Stimulated activated naive CD8-positive, alpha-beta T cell treated with anti-CD3 and anti-CD28 coated beads, Interleukin-15, amount 100 ng/mL, for 72 hours (primary cell): ENCODE data around the gene WDFY2.

Experiments used
- ATAC-seq: fragments of 150-1000 bp; cut with Tn5 transposase; 2 replicates; pipeline ENCODE4 v1.10.0; 2021; ENCODE audit warnings: mild to moderate bottlenecking, moderate library complexity
- DNase-seq, 2 donors: peaks; one replicate each; pipeline ENCODE4 v3.0.0; 2021 to 2022
- H3K27ac Mint-ChIP-seq, 2 donors: one replicate each; pipeline ENCODE4 v1.8.0; 2022; ENCODE audit warnings: mild to moderate bottlenecking in 2 of 2, mixed read lengths in 2 of 2, moderate library complexity in 2 of 2
- H3K27me3 Mint-ChIP-seq: one replicate; pipeline ENCODE4 v1.8.0; 2022; ENCODE audit warnings: mixed read lengths
- H3K4me1 Mint-ChIP-seq: one replicate; pipeline ENCODE4 v1.8.0; 2022; ENCODE audit warnings: mild to moderate bottlenecking, mixed read lengths
- H3K4me3 Mint-ChIP-seq, 2 donors: one replicate each; pipeline ENCODE4 v1.8.0; 2022; ENCODE audit warnings: mild to moderate bottlenecking in 2 of 2, mixed read lengths in 2 of 2, moderate library complexity in 1 of 2
- H3K9me3 Mint-ChIP-seq, 2 donors: one replicate each; pipeline ENCODE4 v1.8.0; 2022; ENCODE audit warnings: mixed read lengths in 2 of 2

WDFY2 gene

GRCh38 chr13:51734786-51735185 is 150.5 kb downstream of the WDFY2 start:
- Mint-ChIP-seq H3K9me3 (no peaks in the 10 kb centered on the region), H3K4me1 (peaks cover 42% of the 10 kb centered on the region), H3K4me3 (no peak overlapping the region), H3K27me3 (no peaks in the 10 kb centered on the region), H3K27ac (no peak overlapping the region)
- ATAC-seq: no peak
- no peak for DNase-seq

- Mint-ChIP-seq H3K4me1 (peaks cover 57% of the 10 kb centered on the region), H3K27me3 (no peaks in the 10 kb centered on the region), H3K27ac (peak overlapping the region; percentile 37 to 92), H3K4me3 (peak overlapping the region; percentile 56 to 63), H3K9me3 (no peaks in the 10 kb centered on the region)
- DNase-seq (peak; percentile 21 to 29), ATAC-seq (peak; percentile 47)
Measured at GRCh38 chr13:51737609-51738008, 153.3 kb downstream of the WDFY2 start.

GRCh38 chr13:51738226-51738905 is 154.1 kb downstream of the WDFY2 start:
- peak overlapping the region; percentile 14 to 29 for H3K4me3 Mint-ChIP-seq
- H3K9me3 Mint-ChIP-seq: no peaks in the 10 kb centered on the region
- H3K4me1 Mint-ChIP-seq: peaks cover 54% of the 10 kb centered on the region
- peak overlapping the region; percentile 82 to 85 for H3K27ac Mint-ChIP-seq
- peak; percentile 100 for ATAC-seq
- H3K27me3 Mint-ChIP-seq: no peaks in the 10 kb centered on the region
- DNase-seq: no peak

- H3K27ac Mint-ChIP-seq: peak overlapping the region; percentile 82 to 85
- H3K4me1 Mint-ChIP-seq: peaks cover 49% of the 10 kb centered on the region
- H3K9me3 Mint-ChIP-seq: no peaks in the 10 kb centered on the region
- H3K4me3 Mint-ChIP-seq: peak overlapping the region; percentile 14 to 29
- H3K27me3 Mint-ChIP-seq: no peaks in the 10 kb centered on the region
- no peak for ATAC-seq
- no peak for DNase-seq
Measured at GRCh38 chr13:51739027-51739764, 154.9 kb downstream of the WDFY2 start.

GRCh38 chr13:51740698-51741097 is 156.4 kb downstream of the WDFY2 start:
- H3K27ac Mint-ChIP-seq: peak overlapping the region in 1 of 2 donors; percentile 87

DNA sequence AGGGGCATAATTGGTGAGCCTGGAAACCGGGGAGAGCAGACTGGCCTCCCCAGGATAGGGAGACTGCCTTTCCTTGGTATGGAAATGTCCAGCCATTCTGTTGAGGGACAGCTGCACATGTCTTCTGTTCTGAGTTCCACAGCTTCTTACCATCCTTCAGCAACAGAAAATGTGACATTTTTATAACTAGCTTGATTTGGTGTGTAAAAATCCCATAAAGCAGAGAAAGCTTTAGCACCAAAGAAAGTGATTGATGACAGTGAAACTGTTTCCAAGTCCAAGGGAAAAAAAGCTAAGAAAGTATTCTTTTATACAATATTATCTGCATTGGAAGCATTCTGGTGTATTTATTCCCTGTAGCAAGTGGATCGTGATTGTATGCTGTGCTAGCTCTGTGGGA is 157.8 kb downstream of the WDFY2 start:
- Mint-ChIP-seq H3K27me3 (no peaks in the 10 kb centered on the region), H3K27ac (no peak overlapping the region), H3K4me1 (peaks cover 39% of the 10 kb centered on the region), H3K9me3 (peaks cover 0 to 4% of the 10 kb centered on the region in 2 donors), H3K4me3 (no peak overlapping the region)
- ATAC-seq (no peak), DNase-seq (no peak)

More at GRCh38 chr13:51740698-51741097, 156.4 kb downstream of the WDFY2 start:
- Mint-ChIP-seq H3K4me3 (no peak overlapping the region), H3K9me3 (peaks cover 0 to 4% of the 10 kb centered on the region in 2 donors), H3K4me1 (peaks cover 42% of the 10 kb centered on the region), H3K27me3 (no peaks in the 10 kb centered on the region)
- DNase-seq: no peak
- ATAC-seq: no peak

GRCh38 chr13:51742611-51743010 is 158.3 kb downstream of the WDFY2 start:
- Mint-ChIP-seq H3K27me3 (no peaks in the 10 kb centered on the region), H3K27ac (no peak overlapping the region), H3K9me3 (peaks cover under 1 to 4% of the 10 kb centered on the region in 2 donors), H3K4me1 (peaks cover 33% of the 10 kb centered on the region), H3K4me3 (no peak overlapping the region)
- ATAC-seq (no peak), DNase-seq (no peak)

- Mint-ChIP-seq H3K4me3 (no peak overlapping the region), H3K27ac (peak overlapping the region in 1 of 2 donors; percentile 19)
- no peak for DNase-seq
Measured at GRCh38 chr13:51745243-51745642, 161.0 kb downstream of the WDFY2 start.

DNA sequence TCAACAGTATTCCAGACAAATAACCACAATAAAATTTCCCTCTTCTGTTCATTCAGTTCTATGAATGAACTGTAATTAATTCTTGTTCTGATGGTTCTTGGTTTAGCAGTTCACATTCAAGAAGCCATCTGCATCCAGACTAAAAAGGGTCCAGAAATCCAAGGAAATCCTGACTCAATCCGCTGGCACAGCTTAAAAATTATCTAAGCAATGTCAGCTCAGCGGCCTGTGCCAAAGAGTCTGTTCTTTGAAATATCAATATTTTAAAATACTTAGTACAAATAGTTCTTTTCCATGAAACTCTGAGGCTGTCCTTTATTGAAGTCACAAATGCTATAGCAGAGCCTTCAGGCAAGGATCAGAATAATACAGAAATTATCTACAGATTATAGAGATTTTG is 162.5 kb downstream of the WDFY2 start:
- no peaks in the 10 kb centered on the region for H3K27me3 Mint-ChIP-seq
- peaks cover 8 to 16% of the 10 kb centered on the region in 2 donors for H3K9me3 Mint-ChIP-seq
- DNase-seq (no peak), ATAC-seq (no peak)
- H3K4me3 Mint-ChIP-seq: no peak overlapping the region
- no peak overlapping the region for H3K27ac Mint-ChIP-seq
- no peaks in the 10 kb centered on the region for H3K4me1 Mint-ChIP-seq

More at GRCh38 chr13:51745243-51745642, 161.0 kb downstream of the WDFY2 start:
- no peak for ATAC-seq
- Mint-ChIP-seq H3K9me3 (peaks cover 8 to 16% of the 10 kb centered on the region in 2 donors), H3K27me3 (no peaks in the 10 kb centered on the region), H3K4me1 (peaks cover 10% of the 10 kb centered on the region)

GRCh38 chr13:51747438-51748434 is 163.5 kb downstream of the WDFY2 start:
- H3K4me1 Mint-ChIP-seq: no peaks in the 10 kb centered on the region
- peak overlapping the region in 1 of 2 donors; percentile 48 for H3K27ac Mint-ChIP-seq
- no peak overlapping the region for H3K4me3 Mint-ChIP-seq

DNA sequence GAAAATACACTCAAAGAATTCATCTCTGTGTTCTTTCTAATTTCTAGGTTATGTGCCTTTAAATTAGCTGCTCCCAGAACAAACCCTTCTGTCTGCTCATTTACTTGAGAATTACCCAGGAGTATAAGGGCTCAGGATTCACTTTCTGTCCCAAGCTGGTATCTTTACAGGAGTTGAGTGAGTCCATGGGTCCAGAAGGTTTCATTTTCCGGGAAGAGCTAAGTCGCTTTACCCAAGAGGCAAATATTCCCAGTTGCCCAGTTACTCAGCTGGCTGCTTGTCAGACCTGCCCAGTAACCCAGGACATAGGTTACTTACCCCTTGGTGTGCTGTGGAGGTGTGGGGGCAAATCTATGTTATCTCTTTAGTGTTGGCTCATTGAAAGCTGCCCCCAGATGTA is 172.4 kb downstream of the WDFY2 start:
- no peak overlapping the region for H3K27ac Mint-ChIP-seq
- ATAC-seq (no peak), DNase-seq (no peak)
- H3K4me1 Mint-ChIP-seq: no peaks in the 10 kb centered on the region
- no peak overlapping the region for H3K4me3 Mint-ChIP-seq
- no peaks in the 10 kb centered on the region for H3K9me3 Mint-ChIP-seq
- H3K27me3 Mint-ChIP-seq: no peaks in the 10 kb centered on the region

More at GRCh38 chr13:51747438-51748434, 163.5 kb downstream of the WDFY2 start:
- ATAC-seq: no peak
- no peak for DNase-seq
- H3K27me3 Mint-ChIP-seq: no peaks in the 10 kb centered on the region
- peaks cover 8 to 16% of the 10 kb centered on the region in 2 donors for H3K9me3 Mint-ChIP-seq

- H3K27ac Mint-ChIP-seq: peak overlapping the region in 1 of 2 donors; percentile 31
- ATAC-seq (no peak), DNase-seq (no peak)
- H3K27me3 Mint-ChIP-seq: no peaks in the 10 kb centered on the region
- H3K9me3 Mint-ChIP-seq: no peaks in the 10 kb centered on the region
- peaks cover 11% of the 10 kb centered on the region for H3K4me1 Mint-ChIP-seq
- H3K4me3 Mint-ChIP-seq: no peak overlapping the region
Measured at GRCh38 chr13:51758691-51759090, 174.4 kb downstream of the WDFY2 start.

- DNase-seq (no peak), ATAC-seq (no peak)
- Mint-ChIP-seq H3K27ac (no peak overlapping the region), H3K4me1 (peaks cover 17% of the 10 kb centered on the region), H3K9me3 (no peaks in the 10 kb centered on the region), H3K27me3 (no peaks in the 10 kb centered on the region), H3K4me3 (no peak overlapping the region)
Measured at GRCh38 chr13:51759240-51759639, 175.0 kb downstream of the WDFY2 start.

DNA sequence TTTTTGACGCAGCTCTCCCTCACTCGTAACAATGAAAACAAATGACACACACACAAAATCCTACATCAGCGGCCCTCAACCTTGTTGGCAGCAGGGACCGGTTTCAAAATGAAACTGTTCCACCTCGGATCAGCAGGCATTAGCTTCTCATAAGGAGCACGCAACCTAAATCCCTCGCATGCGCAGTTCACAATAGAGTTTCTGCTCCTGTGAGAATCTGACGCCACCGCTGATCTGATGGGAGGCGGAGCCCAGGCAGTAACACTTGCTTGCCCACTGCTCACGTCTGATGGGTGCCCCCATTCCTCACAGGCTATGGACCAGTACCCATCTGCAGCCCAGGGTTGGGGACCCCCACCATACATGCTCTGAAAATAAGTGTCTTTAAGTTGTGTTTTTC is 176.3 kb downstream of the WDFY2 start:
- no peaks in the 10 kb centered on the region for H3K9me3 Mint-ChIP-seq
- no peak for DNase-seq
- H3K27me3 Mint-ChIP-seq: no peaks in the 10 kb centered on the region
- ATAC-seq: no peak
- H3K4me3 Mint-ChIP-seq: no peak overlapping the region
- H3K4me1 Mint-ChIP-seq: peaks cover 30% of the 10 kb centered on the region
- peak overlapping the region; percentile 14 to 31 for H3K27ac Mint-ChIP-seq

DNA sequence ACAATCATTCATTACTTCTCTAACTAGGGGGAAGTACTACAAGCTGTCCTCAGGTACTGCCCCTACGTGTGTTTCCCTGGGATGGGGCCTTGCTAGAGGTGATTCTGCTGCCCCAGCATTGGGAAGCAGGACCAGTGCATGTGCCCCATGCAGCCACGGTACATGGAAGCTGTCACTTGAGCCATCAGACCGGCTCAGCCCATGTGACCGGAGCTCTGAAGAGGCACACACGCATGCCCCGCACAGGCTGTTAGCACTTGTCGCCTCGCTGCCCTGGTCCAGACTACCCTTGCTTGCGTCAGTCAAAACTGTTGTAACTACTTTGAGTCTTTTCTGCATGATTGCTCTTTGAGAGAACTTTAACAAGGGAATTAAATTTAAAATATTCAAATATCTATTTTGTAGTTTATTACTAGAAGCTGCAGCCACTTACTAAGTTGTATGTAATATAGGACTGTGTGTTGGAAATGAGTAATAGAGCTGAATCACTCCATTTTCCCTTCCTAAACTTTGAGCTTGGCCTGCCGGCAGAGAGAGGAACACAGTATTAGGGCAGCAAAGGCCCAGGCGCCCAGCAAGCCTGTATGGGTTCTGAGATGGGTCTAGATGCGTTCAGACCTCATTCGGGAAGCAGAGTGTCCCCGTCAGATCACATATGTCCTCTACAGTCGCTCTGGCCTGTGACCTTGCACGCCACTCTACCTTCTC is 177.5 kb downstream of the WDFY2 start:
- ATAC-seq (no peak), DNase-seq (no peak)
- H3K4me1 Mint-ChIP-seq: peaks cover 43% of the 10 kb centered on the region
- no peaks in the 10 kb centered on the region for H3K27me3 Mint-ChIP-seq
- no peak overlapping the region for H3K27ac Mint-ChIP-seq
- no peaks in the 10 kb centered on the region for H3K9me3 Mint-ChIP-seq
- no peak overlapping the region for H3K4me3 Mint-ChIP-seq
